ENCODE measurements around the gene ADGRL3. TPM values are rescaled to one million over a fixed set of nuclear protein-coding genes. Genes with fewer than 3 reads are reported as not detected.
"Not testable (repeated sequence)": the region's sequence is repeated elsewhere in the genome, so short reads cannot be mapped to it uniquely, and the experiment has no call there.

ADGRL3 gene
- total RNA-seq, 1 donor from 2014 or later = 0.12 TPM

DNA sequence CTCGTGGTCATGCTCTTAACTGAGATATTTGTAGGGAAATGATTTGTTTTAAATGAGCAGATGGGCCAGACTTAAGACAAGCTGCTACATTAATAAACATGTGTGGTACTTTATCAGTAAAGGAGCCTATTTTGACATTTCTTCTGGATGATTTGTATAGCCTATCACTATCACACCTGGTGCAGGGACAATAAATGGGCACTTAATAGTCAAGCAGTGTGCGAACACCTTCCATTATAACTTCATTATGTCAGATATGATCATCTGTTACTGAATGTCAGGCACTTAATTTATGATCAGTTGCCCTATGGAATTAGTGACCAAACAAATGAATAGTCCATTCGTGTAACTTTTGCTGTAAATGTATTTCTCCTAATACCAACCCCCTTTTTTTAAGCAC is 628.8 kb downstream of the ADGRL3 start:
- H3K4me3 ChIP-seq (ENCODE audit: low read depth, low read length) = no peak overlapping the region
- TF ChIP-seq CTCF (conservative IDR thresholded peaks at IDR 0.05; ENCODE audit: low read depth, low read length) = no peak
- no peak for DNase-seq (ENCODE audit: low read depth)

GRCh38 chr4:61831987-61832386 is 631.9 kb downstream of the ADGRL3 start:
- TF ChIP-seq CTCF (conservative IDR thresholded peaks at IDR 0.05; ENCODE audit: low read depth, low read length) = no peak
- H3K4me3 ChIP-seq (ENCODE audit: low read depth, low read length) = no peak overlapping the region
- no peak for DNase-seq (ENCODE audit: low read depth)

GRCh38 chr4:61837395-61837794 is 637.3 kb downstream of the ADGRL3 start:
- no peak overlapping the region for H3K4me3 ChIP-seq (ENCODE audit: low read depth, low read length)
- no peak for DNase-seq (ENCODE audit: low read depth)
- TF ChIP-seq CTCF (conservative IDR thresholded peaks at IDR 0.05; ENCODE audit: low read depth, low read length) = no peak

- DNase-seq (ENCODE audit: low read depth) = no peak
- TF ChIP-seq CTCF (conservative IDR thresholded peaks at IDR 0.05; ENCODE audit: low read depth, low read length) = no peak
- H3K4me3 ChIP-seq (ENCODE audit: low read depth, low read length) = no peak overlapping the region
Measured at GRCh38 chr4:61838072-61838471, 637.9 kb downstream of the ADGRL3 start.

DNA sequence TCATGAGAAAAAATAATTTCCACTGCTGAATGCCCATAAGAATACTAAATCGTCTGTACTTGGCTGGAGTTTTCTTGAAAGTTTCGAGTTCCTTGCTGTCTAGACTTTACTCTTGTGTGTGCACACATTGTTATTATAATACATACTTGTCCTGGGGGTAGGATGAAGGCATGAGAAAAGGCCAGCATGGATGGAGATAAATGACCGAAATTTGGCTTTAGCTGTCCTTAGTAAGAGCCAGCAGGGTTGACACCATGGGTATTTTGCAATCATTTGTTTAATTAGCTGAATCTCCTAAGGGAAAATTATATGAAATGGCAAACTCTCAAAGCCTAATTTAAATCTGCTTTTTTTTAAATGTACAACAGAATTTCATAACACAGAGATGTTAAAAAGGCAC is 641.6 kb downstream of the ADGRL3 start:
- no peak overlapping the region for H3K4me3 ChIP-seq (ENCODE audit: low read depth, low read length)
- no peak for DNase-seq (ENCODE audit: low read depth)
- no peak for TF ChIP-seq CTCF (conservative IDR thresholded peaks at IDR 0.05; ENCODE audit: low read depth, low read length)

GRCh38 chr4:61851126-61851525 is 651.0 kb downstream of the ADGRL3 start:
- DNase-seq (ENCODE audit: low read depth) = no peak
- no peak for TF ChIP-seq CTCF (conservative IDR thresholded peaks at IDR 0.05; ENCODE audit: low read depth, low read length)
- H3K4me3 ChIP-seq (ENCODE audit: low read depth, low read length) = no peak overlapping the region

- DNase-seq (ENCODE audit: low read depth); H3K4me3 ChIP-seq (ENCODE audit: low read depth, low read length): not testable (repeated sequence)
Measured at GRCh38 chr4:61852105-61852504, 652.0 kb downstream of the ADGRL3 start.

GRCh38 chr4:61853041-61853440 is 652.9 kb downstream of the ADGRL3 start:
- H3K4me3 ChIP-seq (ENCODE audit: low read depth, low read length) = no peak overlapping the region
- no peak for TF ChIP-seq CTCF (conservative IDR thresholded peaks at IDR 0.05; ENCODE audit: low read depth, low read length)
- no peak for DNase-seq (ENCODE audit: low read depth)

Measured in epithelial cell of proximal tubule (primary cell).